HG03439 (cell line): Measurements from ENCODE around the gene HACD3.

Experiments
- ATAC-seq: cut with Tn5 transposase; IDR thresholded peaks from one replicate; pipeline ENCODE4 v1.9.1; 2021; ENCODE audit warnings: mild to moderate bottlenecking, moderate library complexity; ENCODE audit not compliant: unreplicated experiment

Gene HACD3, protein sequence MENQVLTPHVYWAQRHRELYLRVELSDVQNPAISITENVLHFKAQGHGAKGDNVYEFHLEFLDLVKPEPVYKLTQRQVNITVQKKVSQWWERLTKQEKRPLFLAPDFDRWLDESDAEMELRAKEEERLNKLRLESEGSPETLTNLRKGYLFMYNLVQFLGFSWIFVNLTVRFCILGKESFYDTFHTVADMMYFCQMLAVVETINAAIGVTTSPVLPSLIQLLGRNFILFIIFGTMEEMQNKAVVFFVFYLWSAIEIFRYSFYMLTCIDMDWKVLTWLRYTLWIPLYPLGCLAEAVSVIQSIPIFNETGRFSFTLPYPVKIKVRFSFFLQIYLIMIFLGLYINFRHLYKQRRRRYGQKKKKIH

DNA sequence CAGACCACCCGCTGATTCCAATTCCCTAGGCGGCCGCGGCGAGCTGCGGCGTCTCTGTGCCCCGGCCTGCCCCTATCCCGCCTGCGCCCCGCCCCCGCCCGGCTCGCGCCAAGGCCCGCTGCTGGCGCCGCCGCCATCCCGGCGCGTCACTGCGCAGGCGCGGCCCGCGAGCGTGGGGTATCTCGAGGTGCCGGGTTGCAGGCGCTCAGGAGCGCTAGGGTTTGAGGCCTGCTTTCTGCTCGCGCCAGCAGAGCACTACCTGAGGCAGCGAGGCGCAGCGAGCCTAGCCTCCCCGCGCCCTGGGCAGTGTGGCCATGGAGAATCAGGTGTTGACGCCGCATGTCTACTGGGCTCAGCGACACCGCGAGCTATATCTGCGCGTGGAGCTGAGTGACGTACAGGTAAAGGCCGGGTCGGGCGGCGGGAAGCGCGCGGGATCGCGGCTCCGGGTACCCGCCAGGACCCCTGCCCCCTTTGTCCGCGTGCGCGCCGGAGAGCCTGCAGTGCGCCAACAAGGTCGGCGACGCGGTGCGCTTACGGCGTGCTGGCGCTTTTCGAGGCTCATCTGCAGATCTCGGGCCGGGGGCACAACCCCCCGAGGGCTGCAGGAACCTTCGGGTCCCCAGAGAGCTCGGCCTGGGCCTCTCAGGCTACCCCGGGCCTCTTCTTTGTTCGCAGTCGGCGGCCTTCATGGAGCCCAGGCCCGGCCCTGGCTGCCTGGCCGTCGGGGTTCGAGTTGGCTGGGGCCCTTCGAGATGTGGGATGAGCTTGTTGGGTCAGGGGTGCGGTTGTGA, at the start of gene HACD3:
Gene HACD3, plus strand, starts transcription at position 146 of the 794 bp plus-strand sequence. Its CDS starts 169 bp downstream, at position 315.
- ATAC-seq: peak; percentile 82

DNA sequence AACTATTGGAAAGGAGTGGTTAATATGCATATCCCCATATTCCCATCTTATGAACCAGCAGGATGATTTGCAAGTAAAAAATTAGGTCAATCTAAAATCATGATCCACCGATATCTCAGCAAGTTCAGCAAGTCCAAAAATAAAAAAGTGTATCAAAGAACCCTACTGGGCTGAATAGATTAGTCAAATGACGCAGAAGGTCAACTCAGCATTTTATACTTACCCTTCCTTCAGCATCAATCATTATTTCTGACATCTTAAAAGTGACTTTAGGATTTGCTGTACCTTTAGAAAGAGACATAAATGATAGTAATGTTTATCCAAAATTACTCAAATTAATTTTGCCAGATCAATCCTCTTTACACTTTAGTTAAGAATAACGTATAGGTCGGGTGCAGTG, 45.4 kb upstream of the HACD3 start:
- no peak for ATAC-seq

DNA sequence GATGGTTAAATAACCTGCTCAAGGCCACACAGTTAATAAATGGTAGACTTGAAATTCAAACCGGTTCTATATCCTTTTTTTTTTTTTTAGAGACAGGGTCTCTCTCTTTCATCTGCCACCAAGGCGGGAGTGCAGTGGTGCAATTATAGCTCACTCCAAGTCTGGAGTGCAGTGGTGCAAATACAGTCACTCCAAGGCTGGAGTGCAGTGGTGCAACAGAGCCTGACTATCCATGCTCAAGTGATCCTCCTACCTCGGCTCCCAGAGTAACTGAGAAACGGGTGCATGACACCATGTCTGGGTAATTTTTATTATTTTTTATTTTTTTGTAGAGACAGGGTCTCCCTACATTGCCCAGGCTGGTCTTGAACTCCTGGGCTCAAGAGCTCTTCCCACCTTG, 36.2 kb upstream of the HACD3 start:
- ATAC-seq: no peak

DNA sequence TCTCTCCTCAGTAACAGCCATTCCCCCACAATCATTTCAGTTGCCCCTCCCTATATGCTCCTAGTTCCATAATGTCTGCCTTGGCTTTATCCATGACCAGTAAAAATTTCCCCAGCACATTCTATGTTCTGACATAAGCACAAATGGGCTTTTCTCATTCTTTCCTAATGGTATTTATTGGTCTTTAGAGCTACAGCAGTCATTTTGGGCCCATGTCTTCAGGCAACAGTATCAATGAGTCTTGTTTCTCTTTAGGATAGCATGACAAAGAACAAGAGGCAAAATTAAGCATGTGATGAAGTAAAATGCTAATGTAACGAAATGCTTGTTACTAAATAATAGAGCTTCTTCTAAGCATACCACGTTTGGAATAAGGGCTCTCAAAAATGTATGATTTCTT, 20.9 kb upstream of the HACD3 start:
- ATAC-seq: no peak

DNA sequence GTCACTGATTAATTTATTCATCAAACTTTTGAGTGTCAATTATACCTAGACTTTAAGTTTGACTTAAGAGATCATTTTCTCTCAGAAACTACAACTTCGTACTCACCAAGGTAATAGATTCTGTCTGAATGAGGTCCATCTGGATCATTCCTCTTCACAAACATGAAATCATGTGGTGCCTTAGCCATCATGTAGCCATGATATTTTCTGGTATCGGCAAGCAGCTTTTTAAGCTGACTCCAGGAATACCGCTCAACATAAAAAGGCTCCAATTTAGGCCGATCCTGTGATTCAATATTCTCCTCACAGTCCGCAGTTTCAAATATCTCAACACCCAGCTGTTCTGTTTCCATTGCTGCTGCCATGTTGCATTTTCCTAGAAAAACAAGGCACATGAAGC, 18.1 kb upstream of the HACD3 start:
- ATAC-seq: no peak

DNA sequence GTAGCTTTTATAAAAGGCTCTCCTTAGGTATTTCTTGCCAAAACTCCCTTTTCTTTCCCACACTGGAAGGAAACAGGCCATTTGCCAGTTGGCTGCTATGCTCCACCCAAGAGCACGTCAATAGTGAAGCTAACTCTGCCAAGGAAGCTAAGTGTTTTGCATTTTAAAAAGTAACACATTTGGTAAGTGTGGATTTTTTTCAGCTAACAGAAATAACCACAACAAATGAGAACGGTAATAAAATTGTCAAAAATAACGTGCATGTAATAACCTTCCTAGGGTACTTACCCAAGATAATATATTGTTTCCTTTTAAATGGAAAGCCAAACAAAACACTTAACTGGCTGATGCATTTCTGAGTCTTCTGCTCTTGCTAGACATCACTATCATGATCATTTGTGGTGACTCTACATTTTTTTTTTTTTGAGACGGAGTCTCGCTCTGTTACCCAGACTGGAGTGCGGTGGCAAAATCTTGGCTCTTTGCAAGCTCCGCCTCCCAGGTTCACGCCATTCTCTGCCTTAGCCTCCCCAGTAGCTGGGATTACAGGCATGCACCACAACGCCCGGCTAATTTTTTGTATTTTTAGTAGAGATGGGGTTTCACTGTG, 17.4 kb upstream of the HACD3 start:
- ATAC-seq: no peak

DNA sequence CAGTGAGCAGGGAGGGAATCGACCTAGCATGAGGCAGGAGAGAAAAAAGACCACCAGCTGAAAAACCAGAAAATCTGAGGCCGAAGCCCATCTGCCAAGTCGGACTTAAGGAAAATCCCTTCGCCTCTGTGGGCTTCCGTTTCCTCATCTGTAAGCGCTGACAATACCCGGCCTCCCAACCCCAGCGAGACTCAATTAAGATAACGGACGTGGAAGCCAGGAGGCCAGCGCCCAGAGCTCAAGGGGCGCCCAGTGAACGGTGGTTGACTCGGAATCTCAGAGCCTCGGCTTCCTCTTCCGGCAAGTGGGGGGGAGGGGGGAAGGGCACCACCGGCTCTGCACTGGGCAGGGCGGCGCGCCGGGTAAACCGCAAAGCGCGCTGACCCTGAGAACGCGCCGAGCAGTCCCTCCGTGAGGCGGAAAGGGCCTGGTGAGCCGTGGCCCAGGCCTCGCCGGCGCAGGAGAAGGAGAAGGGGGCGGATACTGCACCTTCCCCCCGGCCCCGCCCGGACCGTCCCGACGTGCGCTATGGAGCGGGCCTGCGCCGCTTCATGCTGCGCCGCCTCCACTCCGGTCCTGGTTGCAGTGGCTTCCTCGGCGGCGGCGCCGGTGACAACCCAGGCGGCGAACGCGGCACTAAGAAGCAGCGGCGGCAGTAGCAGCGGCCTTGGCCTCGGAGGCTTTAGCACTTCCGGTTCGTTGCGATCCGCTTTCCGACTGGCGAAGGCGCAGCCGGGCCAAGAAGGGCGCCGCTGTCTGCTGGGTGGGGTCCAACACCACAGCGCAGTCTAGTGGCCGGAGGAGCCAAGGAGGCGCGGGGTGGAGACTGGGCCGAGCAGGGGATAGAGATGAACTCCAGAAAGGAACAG, 13.0 kb upstream of the HACD3 start, which contains the start of gene DPP8:
Gene DPP8, minus strand, starts transcription at position 693 of the 869 bp plus-strand sequence. CDS start 5,136 bp downstream, outside the sequence.
- peak; percentile 96 for ATAC-seq

DNA sequence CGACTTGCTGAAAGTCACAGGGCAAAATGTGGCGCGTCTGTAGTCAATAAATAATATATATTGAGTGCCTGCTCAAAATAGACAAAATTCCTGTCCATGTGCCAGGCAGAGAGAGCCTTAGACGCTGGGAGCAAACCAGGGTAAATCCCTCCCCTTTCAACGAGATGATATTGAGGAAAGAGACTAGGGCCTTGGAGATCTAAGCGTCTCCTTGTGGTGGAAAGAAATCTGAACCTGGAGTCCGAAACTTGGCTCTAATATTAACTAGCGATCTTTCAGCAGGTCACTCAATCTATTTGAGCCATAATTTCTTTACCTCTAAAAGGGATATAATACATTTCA, 12.4 kb upstream of the HACD3 start:
- no peak for ATAC-seq

DNA sequence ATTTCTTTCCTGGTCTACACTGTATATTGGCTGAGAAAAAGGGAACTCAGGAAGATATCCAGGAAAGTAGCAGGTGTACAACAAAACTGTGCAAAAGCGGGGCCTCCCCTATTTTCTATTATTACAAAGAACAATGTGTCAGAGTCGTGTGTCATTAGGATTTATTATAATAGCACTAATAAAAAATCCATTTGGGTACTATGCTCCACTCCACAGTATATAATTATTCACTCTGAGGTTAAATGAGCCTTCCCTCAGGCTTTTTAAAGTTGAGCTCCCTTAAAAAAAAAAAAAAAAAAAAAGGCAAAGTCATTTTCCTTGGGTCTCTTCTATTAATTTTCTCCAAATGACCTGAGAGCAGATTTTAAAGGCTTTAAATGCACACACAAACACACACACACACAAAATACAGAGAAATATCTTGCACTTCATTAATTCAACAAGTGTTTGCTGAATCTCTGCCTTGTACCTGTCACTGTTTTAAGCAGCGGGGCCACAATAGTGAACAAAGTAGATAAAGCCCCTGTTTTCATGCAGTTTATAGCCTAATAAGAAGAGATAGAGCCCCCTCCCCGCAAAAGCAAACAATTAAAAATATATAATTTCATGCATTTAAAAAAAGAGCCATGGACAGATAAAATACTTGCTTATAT, 11.5 kb upstream of the HACD3 start:
- no peak for ATAC-seq

DNA sequence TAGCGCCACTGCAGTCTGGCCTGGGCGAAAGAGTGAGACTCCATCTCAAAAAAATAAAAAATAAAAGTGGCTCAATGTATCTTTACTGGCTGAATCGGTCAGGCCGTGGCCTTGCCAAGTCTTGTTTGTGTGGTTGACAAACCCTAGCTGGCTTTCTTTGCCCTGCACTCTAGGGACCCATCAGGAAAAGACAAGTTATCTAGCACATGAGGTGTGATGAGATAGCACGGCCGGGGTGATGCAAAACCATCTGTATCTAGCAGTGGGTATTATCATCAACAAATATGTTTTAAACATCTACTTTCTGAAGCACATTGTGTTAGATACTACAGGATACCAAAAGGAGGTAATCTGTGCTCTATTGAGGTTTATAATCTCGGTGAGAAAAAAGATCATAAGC, 8.9 kb upstream of the HACD3 start:
- no peak for ATAC-seq

DNA sequence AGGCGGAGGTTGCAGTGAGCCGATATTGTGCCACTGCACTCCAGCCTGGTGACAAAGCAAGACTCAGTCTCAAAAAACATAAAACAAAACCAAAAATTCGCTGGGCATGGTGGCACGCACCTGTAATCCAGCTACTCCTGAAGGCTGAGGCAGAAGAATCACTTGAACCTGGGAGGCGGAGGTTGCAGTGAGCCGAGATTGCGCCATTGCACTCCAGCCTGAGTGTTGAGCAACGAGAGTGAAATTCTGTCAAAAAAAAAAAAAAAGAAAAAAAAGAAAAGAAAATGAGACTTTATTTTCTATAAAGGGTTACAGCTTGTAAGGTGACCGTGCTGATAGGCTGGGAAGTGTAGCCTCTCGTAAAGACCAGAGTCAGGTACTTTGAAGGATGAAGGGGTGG, 6.0 kb upstream of the HACD3 start:
- ATAC-seq: no peak

DNA sequence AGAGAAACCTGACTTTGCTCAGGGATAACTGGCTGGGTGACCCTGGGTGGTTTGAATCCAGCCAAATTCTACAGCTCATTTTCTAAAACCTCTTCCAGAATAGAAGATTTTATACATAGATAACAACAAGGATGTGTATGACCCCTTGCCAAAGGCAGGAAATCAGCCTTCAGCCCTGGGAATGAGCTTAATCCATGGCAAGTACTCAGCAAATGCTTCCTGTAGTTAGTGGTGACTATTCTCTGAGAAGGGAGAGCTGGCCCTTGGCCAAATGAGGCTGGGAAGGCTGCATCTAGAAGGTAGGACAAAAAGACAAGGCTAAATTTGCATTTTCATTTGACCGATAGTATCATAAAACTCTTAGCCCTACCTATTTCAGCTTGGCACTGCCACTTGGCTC, 4.6 kb upstream of the HACD3 start:
- ATAC-seq: no peak

DNA sequence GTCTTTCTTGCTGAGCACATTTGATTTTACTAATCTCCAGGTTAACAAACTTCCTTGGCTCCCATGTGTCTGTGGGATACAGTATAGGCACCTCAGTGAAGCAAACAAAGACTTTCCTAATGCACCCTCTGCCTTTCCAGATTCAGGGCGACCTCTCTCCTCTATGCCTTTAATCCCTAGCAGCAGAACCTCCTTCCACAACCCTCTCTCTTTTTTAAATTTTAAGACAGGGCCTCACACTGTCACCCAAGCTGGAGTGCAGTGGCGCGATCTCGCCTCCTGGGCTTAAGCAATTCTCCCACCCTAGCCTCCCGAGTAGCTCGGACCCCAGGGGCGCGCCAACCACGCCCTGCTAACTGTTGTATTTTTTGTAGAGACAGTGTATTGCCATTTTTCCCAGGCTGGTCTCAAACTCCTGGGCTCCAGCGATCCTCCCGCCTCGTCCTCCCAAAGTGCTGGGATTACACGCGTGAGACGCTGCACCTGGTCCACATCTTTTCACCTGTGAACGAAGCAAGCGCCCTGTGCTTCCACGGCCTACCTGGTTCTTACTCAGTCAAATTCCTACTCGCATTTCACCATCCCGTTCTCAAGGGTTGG, 1.7 kb upstream of the HACD3 start:
- no peak for ATAC-seq

DNA sequence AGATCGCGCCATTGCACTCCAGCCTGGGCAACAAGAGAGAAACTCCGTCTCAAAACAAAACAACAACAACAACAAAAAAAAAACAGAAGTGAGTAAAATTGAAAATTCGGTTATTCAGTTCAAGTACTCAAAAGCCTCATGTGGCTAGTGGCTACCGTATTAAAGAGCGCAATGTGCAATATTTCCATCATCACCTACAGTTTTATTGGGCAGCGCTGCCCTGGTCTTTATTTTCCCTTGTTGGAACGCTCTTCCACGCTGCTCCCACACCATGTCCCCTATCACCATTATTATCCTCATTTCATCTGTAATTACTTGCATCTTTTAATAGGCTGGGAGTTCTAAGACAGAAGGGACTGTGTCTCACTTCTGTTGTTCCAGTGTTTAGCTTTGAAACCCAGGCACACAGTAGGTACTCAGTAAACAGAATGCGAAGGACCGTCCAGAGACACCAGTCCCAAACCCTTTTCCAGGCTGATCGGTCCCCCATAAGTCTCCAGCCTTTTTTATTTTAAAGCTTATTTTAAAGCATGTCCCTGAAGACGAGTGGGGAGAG, 423 bp upstream of the HACD3 start:
- no peak for ATAC-seq

DNA sequence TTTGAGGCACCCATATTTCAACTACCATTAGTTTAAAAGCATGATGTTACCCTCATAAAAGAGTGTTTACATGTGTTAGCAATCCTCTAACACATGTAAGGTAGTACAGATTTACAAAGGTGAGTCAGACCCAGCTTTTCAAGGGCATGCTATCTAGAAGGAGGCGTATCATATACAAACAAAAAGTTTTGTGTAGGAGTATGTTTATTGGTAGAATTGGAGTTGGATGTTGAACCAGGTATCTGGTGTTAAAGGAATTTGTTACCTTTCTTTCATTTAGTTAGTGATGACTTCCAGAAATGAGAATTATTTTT, 2.4 kb downstream of the HACD3 start:
- ATAC-seq: no peak

DNA sequence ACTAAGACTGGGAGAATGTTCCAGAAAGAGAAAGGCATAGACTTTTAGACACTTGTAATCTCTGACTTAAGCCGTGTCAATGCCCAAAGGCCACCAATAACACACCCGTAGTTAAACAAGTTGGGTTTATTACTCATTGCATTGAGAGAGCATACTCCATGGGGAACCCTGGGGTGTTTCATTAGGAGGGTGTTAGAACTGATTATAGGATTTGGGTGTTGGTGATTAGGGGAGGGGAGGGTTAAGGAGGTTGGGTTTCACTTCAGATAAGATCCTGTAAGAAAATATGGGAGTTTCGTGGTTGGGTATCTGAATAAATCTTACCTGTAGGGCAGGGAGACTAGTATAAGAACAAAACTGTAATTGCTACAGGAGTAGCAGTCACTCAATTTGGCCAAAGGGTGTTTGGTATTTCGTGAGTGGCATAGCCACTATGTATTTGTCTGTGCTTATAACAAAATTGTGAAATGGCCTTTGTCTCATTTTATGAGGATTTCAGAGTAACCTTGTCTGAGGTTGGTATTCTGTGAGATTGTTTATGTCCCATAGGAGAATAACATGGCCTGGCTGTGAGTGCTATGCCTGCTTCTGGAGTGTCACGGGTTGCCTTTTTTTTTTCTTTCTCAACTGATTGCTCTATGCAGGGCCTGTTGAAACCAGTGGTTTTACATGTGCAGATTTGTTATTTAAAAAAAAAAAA, 2.9 kb downstream of the HACD3 start:
- ATAC-seq: no peak

DNA sequence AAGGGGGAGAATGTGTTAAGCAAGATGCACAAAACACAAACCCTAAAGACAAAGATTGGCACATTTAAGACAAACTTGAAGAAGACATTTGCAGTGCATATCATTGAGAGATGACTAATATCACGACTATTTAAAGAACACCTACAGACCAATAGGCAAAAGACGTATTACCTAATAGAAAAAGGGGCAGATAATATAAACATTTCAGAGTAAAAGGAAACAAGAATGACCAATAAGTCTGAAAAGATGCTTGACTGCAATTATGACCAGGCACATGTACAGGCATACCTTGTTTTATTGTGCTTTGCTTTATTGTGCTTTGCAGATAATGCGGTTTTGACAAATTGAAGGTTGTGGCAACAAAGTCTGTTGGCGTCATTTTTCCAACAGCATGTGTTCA, 4.9 kb downstream of the HACD3 start:
- no peak for ATAC-seq

DNA sequence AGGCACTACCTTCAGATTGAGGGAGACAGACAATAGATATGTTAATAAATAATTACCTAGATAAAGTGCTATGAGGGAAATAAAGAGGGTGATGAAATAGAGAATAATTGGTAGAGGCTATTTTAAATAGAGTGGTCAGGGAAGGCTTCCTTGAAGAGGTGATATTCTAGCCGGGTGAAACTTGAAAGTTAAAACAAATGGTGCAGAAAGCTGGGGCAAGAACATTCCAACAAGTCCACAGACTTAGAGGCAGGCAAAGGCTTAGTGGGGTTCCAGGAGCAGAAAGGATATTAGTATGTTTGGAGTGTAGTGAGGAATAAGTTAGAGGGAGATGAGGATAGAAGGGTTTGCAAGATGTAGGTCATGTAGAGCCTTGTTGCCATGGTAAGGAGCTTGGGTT, 10.1 kb downstream of the HACD3 start:
- no peak for ATAC-seq

DNA sequence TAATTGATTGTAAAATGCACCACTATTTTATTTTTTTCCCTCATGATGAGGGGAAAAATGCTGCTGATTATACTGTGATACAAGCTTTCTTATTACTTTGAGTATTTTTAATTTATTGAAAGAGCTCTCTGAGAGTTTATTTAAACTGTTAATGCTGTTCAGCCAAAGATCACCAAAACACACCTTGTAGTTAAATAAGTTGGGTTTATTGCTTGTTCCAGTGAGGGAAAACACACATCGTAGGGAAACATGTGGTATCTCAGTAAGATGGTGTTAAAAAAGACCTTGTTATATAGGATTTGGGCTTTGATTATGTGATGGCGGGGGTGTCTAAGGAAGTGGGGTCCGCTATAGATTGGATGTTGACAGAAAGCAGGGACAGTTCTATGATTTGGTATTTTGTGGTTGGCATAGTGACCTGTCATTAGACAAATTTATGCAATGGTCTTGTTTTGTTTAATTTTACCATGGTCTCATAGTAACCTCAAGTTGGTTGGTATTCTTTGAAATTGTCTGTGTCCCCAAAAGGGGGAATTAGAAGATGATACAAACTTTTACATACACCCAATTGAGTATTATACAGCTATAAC, 11.1 kb downstream of the HACD3 start:
- ATAC-seq: no peak
